RPMI8226 (cell line): ENCODE measurements around the gene GALNT7.

ENCODE experiments used
- DNase-seq: peaks from one replicate; pipeline ENCODE4 v3.0.0-alpha.2; 2015

The GALNT7 gene

DNA sequence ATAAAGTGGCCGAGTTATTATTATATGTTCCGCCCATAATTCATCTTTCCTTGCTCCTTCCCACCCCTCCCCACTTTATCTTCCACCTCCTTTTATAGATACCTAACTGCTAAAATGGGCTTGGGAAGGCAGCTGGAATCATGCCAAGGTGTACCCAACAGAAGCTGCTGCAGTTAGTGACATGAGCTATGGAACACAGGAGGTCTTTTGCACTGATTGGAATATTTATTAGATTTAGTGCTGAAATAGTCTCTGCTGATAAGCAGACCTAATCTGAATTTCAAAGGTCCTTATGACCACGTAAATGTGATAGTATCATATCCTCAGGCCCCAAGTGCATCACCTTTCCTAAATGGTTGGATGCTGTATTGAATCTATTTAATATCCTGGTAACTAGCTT lies 100.7 kb downstream of the GALNT7 start:
- no peak for DNase-seq

DNA sequence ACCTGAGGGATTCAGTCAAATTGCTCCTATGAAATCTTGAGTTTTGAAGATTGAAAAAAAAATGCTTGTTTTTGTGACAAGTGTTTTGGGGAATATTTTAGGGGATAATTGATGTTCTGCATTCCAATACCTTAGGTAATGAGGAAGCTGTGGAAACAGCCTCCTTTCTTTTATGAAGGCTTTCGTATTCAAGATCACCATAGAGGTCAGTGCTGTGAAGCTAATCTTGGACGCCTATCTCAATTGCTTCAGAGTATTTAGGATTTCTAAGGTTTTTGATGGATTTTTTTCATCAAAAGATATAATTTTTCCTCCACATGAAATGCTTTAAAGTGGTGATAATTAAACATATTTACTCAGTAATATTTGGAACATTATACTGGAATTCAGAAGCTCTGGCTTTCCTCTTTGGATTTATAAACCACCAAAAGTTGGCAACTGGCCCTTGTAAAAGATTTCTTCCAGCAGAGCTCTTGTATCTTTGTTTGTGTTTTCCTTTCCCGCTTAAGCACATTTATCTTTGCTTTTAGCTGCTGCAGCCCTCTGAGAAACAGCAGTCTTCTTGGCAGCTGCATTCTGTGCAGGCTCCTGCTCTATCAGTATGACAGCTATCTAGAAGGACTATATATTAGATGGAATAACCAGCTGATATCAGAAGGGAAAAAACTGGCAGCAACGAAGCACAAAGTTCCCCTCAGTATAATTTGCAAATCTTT lies 101.9 kb downstream of the GALNT7 start:
- no peak for DNase-seq

- no peak for DNase-seq
Measured at GRCh38 chr4:173272314-173272713, 103.7 kb downstream of the GALNT7 start.

GRCh38 chr4:173272996-173273395 lies 104.4 kb downstream of the GALNT7 start:
- DNase-seq = no peak

DNA sequence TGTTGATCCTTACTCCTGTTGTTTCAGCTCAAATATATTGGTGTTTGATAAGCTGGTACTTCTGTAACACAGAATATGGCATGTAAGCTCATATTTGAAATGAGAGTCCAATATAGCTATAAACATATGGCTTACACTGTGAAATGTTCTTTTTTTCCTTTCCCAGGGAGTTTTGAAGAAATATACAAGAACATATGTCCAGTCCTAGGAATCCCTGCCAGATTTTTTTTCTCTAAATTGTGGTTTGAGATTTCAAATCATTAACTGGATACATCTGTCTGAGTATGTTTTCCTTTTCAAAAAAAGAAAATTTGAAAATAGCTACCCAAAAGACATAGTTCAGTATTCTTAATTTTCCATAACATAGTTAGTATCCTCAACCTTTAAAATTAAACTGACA lies 105.3 kb downstream of the GALNT7 start:
- DNase-seq = no peak

- no peak for DNase-seq
Measured at GRCh38 chr4:173274744-173275143, 106.1 kb downstream of the GALNT7 start.

GRCh38 chr4:173275150-173275549 lies 106.5 kb downstream of the GALNT7 start:
- no peak for DNase-seq

DNA sequence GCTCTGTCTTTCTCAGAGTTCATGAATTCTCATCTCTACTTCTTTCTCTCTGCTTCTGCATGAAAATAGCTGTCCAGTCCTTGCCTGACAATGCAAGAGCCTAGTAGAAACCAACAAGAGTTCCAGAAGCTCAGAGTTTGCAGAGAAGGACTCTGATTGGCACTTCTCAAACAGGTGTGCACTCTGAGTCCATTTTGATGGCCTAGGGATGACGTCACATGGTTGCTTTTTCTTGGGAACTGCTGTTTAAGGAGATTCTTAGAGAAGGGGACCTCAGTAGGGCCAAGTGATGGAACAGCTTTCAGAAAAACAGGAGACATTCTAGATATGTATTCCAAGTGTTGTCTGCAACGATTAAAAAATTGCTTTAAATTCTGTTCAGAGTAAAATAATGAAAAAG lies 108.7 kb downstream of the GALNT7 start:
- no peak for DNase-seq

GRCh38 chr4:173280998-173281397 lies 112.4 kb downstream of the GALNT7 start:
- no peak for DNase-seq

- DNase-seq = no peak
Measured at GRCh38 chr4:173281406-173282255, 113.0 kb downstream of the GALNT7 start.

DNA sequence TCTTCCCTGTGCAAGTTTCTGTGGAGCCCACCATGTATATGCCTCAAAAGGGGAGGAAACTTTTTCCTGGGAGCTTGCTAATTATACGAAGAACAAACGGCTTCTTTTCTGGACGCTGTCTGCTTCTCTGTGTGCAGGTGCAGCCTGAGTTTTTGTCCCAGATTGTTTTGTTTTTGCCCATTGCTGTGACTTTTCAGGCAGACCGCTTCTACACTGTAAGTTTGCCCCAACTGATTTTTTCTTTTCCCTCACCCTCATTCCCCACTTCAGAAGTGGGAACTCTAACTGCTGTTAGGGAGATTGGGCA lies 113.6 kb downstream of the GALNT7 start:
- DNase-seq = no peak

DNA sequence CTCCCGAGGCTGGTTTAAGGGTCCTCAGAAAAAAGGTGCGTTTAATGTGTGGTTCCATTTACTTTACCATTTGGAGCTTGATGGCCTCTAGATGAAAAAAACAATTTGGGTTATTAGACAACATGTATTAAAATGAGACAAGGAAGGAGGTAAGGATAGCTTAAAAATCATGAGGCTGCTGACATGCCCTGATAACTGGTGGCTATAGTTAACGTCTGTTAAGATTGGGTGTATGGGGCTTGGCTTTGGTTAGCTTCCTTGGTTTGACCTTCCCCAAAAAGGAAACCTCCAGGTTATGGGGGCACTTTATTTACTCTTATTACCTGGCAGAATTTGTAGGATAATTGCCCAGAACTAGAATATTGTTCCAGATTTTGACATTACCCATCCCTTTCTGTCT lies 114.0 kb downstream of the GALNT7 start:
- DNase-seq = no peak

GRCh38 chr4:173284463-173284862 lies 115.9 kb downstream of the GALNT7 start:
- no peak for DNase-seq

- DNase-seq = no peak
Measured at GRCh38 chr4:173287486-173287885, 118.9 kb downstream of the GALNT7 start.

DNA sequence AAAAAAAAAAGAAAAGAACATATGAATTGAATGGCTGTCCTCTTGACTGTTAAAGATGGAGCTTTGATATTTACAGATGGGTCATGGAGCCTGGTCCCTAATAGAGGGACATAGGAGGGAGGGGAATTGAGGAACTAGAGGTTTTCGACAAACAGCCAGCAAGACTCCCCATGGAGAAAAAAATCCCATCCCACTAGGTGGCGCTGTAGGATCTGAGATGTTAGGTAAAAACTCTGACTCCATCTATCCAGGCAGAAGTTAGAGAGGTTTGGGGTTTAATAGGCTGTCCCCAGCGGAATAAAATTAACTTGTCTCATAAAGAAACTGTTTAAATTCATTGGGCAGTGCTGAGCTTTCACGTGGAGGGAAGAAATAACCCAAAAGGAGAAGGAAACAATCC lies 119.7 kb downstream of the GALNT7 start:
- DNase-seq = peak; percentile 54

- no peak for DNase-seq
Measured at GRCh38 chr4:173288698-173289352, 120.2 kb downstream of the GALNT7 start.

GRCh38 chr4:173289353-173289727 lies 120.7 kb downstream of the GALNT7 start:
- no peak for DNase-seq

GRCh38 chr4:173291899-173292298 lies 123.3 kb downstream of the GALNT7 start:
- DNase-seq = no peak

DNA sequence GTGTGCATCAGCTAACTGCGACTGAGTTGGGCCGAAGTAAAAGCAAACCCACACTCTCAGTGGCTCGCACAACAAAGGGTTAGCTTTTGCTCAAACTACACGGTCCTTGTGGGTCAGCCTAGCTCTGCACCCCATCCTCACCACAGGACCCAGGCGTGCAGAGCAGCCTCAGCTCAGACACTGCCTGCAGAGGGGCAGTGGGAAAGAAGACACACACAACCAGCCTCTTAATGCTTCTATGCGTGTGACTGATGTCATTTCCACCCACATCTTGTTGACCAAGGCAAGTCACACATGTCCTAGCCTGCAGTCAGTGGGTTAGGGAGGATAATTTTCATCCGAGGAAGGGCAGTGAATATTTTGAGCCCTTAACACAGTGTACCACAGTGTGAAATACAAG lies 125.1 kb downstream of the GALNT7 start:
- no peak for DNase-seq

DNA sequence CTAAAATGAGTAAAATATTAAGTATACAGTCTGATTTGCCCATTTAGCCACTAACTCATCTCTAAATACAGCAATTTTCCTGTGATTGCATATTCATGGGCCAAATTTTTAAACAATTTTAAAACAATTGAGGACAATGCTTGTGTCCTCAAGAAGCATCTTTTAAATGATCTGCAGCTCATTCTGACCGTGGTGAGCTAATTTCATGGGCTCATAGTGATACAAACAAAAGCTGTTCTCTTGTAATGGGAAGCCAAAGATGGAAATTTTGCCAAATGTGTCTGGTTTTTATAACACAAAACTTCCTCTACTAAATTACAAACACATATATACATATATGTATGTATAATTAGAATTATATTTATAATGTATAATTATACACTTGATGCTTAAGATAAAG lies 125.8 kb downstream of the GALNT7 start:
- DNase-seq = no peak

DNA sequence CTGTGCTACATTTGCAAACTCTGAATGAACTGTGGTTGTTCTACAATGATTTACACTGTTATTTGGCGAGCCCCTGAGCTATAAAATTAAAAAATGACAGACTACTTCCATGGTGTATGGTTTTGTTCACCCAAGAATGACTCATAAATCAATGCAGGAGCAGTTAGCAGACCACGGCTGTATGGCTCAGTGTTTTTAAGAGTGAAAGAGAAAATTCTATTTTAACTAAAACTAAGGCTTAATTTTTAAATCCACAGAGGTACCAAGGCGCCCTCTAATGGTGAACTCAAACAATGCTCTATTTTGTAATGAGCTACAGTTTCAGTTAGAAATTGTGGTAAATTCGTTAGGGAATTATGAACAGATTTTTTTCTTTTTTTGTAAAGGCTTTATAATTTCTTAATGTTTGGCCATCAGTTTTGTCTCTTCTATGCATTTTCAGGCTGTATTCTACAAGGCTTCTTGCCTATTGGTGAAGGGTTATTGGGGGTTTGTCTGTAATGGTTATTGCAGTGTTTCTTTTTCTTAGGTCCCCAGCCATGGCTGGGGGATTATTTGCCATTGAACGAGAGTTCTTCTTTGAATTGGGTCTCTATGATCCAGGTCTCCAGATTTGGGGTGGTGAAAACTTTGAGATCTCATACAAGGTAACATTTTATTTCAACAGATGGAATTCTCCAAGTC lies 133.0 kb downstream of the GALNT7 start:
- peak; percentile 28 for DNase-seq

- no peak for DNase-seq
Measured at GRCh38 chr4:173307778-173308177, 139.2 kb downstream of the GALNT7 start.

DNA sequence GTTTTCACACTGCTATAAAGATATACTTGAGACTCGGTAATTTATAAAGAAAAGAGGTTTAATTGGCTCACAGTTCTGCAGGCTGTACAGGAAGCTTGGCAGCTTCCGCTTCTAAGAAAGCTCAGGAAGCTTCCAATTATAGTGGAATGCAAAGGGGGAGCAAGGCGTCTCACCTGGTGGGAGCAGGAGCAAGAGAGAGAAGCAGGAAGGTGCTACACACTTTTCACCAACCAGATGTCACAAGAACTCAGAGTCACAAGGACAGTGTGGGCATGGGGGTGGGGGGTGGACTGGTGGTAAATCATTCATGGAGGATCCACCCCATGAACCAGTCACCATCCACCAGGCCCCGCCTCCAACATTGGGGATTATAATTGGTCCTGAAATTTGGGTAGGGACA lies 142.8 kb downstream of the GALNT7 start:
- DNase-seq = no peak

- no peak for DNase-seq
Measured at GRCh38 chr4:173314715-173315114, 146.1 kb downstream of the GALNT7 start.
